ENCODE data around the gene PCED1B.

DNA sequence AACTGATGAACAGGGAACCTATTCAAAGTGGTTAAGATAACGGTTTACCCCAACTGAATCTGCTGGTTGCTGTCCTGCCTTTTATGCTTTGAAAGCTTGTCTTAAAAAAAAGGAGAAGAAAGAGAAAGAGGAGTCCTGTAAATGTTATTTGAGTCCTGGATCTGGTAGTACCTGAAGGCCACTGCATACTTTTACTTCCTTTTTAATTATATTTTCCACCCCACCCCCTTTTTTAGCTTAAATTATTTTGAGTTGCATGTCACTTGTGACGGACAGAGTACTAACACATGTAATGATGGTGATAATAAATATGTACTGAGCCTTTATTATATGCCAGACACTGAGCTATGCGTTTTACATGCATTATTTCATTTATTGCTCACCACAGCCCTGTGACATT lies 2.9 kb downstream of the PCED1B start:
- no peak for TF ChIP-seq SP7 (tag by site-specific recombination; IDR thresholded peaks at IDR 0.05)
- no peak for TF ChIP-seq ZNF549 (tag by site-specific recombination; IDR thresholded peaks at IDR 0.05)
- no peak for TF ChIP-seq ZNF677 (tag by site-specific recombination; IDR thresholded peaks at IDR 0.05)
- TF ChIP-seq, protein P1, sequence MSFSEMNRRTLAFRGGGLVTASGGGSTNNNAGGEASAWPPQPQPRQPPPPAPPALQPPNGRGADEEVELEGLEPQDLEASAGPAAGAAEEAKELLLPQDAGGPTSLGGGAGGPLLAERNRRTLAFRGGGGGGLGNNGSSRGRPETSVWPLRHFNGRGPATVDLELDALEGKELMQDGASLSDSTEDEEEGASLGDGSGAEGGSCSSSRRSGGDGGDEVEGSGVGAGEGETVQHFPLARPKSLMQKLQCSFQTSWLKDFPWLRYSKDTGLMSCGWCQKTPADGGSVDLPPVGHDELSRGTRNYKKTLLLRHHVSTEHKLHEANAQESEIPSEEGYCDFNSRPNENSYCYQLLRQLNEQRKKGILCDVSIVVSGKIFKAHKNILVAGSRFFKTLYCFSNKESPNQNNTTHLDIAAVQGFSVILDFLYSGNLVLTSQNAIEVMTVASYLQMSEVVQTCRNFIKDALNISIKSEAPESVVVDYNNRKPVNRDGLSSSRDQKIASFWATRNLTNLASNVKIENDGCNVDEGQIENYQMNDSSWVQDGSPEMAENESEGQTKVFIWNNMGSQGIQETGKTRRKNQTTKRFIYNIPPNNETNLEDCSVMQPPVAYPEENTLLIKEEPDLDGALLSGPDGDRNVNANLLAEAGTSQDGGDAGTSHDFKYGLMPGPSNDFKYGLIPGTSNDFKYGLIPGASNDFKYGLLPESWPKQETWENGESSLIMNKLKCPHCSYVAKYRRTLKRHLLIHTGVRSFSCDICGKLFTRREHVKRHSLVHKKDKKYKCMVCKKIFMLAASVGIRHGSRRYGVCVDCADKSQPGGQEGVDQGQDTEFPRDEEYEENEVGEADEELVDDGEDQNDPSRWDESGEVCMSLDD (tag by site-specific recombination; IDR thresholded peaks at IDR 0.05), result no peak
- no peak for TF ChIP-seq ZNF140 (tag by site-specific recombination; IDR thresholded peaks at IDR 0.05)
- no peak for TF ChIP-seq ZNF792 (tag by site-specific recombination; IDR thresholded peaks at IDR 0.05)
- TF ChIP-seq, protein P2, sequence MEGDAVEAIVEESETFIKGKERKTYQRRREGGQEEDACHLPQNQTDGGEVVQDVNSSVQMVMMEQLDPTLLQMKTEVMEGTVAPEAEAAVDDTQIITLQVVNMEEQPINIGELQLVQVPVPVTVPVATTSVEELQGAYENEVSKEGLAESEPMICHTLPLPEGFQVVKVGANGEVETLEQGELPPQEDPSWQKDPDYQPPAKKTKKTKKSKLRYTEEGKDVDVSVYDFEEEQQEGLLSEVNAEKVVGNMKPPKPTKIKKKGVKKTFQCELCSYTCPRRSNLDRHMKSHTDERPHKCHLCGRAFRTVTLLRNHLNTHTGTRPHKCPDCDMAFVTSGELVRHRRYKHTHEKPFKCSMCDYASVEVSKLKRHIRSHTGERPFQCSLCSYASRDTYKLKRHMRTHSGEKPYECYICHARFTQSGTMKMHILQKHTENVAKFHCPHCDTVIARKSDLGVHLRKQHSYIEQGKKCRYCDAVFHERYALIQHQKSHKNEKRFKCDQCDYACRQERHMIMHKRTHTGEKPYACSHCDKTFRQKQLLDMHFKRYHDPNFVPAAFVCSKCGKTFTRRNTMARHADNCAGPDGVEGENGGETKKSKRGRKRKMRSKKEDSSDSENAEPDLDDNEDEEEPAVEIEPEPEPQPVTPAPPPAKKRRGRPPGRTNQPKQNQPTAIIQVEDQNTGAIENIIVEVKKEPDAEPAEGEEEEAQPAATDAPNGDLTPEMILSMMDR (tag by site-specific recombination; IDR thresholded peaks at IDR 0.05), result no peak
- no peak for TF ChIP-seq ZNF274 (IDR thresholded peaks at IDR 0.05; ENCODE audit: low read length)
- no peak for TF ChIP-seq ZNF274 (tag by site-specific recombination; IDR thresholded peaks at IDR 0.05; ENCODE audit: borderline replicate concordance)
- TF ChIP-seq, protein P3, sequence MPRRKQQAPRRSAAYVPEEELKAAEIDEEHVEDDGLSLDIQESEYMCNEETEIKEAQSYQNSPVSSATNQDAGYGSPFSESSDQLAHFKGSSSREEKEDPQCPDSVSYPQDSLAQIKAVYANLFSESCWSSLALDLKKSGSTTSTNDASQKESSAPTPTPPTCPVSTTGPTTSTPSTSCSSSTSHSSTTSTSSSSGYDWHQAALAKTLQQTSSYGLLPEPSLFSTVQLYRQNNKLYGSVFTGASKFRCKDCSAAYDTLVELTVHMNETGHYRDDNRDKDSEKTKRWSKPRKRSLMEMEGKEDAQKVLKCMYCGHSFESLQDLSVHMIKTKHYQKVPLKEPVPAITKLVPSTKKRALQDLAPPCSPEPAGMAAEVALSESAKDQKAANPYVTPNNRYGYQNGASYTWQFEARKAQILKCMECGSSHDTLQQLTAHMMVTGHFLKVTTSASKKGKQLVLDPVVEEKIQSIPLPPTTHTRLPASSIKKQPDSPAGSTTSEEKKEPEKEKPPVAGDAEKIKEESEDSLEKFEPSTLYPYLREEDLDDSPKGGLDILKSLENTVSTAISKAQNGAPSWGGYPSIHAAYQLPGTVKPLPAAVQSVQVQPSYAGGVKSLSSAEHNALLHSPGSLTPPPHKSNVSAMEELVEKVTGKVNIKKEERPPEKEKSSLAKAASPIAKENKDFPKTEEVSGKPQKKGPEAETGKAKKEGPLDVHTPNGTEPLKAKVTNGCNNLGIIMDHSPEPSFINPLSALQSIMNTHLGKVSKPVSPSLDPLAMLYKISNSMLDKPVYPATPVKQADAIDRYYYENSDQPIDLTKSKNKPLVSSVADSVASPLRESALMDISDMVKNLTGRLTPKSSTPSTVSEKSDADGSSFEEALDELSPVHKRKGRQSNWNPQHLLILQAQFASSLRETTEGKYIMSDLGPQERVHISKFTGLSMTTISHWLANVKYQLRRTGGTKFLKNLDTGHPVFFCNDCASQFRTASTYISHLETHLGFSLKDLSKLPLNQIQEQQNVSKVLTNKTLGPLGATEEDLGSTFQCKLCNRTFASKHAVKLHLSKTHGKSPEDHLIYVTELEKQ (tag by site-specific recombination; IDR thresholded peaks at IDR 0.05; ENCODE audit: borderline replicate concordance), result no peak
- TF ChIP-seq, protein P4, sequence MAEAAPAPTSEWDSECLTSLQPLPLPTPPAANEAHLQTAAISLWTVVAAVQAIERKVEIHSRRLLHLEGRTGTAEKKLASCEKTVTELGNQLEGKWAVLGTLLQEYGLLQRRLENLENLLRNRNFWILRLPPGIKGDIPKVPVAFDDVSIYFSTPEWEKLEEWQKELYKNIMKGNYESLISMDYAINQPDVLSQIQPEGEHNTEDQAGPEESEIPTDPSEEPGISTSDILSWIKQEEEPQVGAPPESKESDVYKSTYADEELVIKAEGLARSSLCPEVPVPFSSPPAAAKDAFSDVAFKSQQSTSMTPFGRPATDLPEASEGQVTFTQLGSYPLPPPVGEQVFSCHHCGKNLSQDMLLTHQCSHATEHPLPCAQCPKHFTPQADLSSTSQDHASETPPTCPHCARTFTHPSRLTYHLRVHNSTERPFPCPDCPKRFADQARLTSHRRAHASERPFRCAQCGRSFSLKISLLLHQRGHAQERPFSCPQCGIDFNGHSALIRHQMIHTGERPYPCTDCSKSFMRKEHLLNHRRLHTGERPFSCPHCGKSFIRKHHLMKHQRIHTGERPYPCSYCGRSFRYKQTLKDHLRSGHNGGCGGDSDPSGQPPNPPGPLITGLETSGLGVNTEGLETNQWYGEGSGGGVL (tag by site-specific recombination; IDR thresholded peaks at IDR 0.05), result no peak

Measured in HEK293 (cell line).